ENCODE measurements around the gene LAP3. TPM values are rescaled to one million over a fixed set of nuclear protein-coding genes. Genes with fewer than 3 reads are reported as not detected.

Gene LAP3
- total RNA-seq, 2 experiments from 2014 or later: 61.6 TPM

DNA sequence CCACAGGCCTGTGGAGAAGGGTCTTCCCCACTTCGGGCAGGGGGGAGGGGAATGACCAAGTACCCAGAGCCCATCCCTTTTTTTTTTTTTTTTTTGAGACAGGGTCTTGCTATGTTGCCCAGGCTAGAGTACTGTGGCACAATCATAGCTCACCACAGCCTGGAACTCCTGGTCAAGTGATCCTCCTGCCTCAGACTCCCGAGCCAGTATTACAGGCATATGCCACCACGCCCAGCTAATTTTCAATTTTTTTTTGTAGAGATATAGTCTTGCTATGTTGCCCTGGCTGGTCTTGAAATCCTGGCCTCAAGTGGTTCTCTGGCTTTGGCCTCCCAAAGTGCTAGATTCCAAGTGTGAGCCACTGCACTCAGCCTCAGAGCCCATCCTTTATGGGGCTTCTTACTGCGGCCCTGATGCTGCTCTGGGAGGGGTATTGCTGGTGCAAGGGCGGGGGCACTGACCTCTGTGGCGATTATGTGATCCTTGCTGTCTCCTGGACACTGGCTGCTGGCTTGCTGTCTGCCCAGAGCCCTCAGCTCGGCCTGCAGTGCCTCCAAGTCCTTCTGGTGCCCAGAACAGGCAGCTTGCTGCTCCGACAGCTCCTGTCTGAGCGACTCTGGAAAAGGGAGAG lies 70.3 kb downstream of the LAP3 start:
- intact Hi-C loops (cut with DNase I, micrococcal nuclease): no loop called here
- no peak for DNase-seq
- ATAC-seq (ENCODE audit: poor library complexity): no peak
- ChIA-PET POLR2A (no interaction called here), CTCF (interaction anchor here (1.1 kb wide), 1 partner anchor 10 kb away, joined by 4 read pairs; no protein-coding TSS in a partner anchor)
- peaks cover 16% of the 10 kb centered on the region for H3K4me1 ChIP-seq (ENCODE audit: insufficient read depth, low read length)
- no peak overlapping the region for H3K4me3 Mint-ChIP-seq
- no peak overlapping the region for H3K4me3 ChIP-seq (ENCODE audit: low read length)
- TF ChIP-seq, protein P1, sequence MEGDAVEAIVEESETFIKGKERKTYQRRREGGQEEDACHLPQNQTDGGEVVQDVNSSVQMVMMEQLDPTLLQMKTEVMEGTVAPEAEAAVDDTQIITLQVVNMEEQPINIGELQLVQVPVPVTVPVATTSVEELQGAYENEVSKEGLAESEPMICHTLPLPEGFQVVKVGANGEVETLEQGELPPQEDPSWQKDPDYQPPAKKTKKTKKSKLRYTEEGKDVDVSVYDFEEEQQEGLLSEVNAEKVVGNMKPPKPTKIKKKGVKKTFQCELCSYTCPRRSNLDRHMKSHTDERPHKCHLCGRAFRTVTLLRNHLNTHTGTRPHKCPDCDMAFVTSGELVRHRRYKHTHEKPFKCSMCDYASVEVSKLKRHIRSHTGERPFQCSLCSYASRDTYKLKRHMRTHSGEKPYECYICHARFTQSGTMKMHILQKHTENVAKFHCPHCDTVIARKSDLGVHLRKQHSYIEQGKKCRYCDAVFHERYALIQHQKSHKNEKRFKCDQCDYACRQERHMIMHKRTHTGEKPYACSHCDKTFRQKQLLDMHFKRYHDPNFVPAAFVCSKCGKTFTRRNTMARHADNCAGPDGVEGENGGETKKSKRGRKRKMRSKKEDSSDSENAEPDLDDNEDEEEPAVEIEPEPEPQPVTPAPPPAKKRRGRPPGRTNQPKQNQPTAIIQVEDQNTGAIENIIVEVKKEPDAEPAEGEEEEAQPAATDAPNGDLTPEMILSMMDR (IDR thresholded peaks at IDR 0.05): no peak
- H3K4me1 Mint-ChIP-seq (ENCODE audit: low read depth): peaks cover 15% of the 10 kb centered on the region
- H3K36me3 Mint-ChIP-seq (ENCODE audit: low read depth): peaks cover 4% of the 10 kb centered on the region
- no peaks in the 10 kb centered on the region for H3K27me3 Mint-ChIP-seq
- H3K9me3 Mint-ChIP-seq: no peaks in the 10 kb centered on the region
- H3K9me3 ChIP-seq (ENCODE audit: control insufficient read depth in 1 of 2, insufficient read depth in 1 of 2, low read length in 2 of 2): peaks cover 0 to 8% of the 10 kb centered on the region in 2 experiments
- H3K27ac Mint-ChIP-seq: no peak overlapping the region
- no peak overlapping the region for H3K27ac ChIP-seq (ENCODE audit: low read depth in 1 of 2, low read length in 2 of 2)
- no peaks in the 10 kb centered on the region for H3K36me3 ChIP-seq (ENCODE audit: insufficient read depth, low read length)
- H3K27me3 ChIP-seq (ENCODE audit: control insufficient read depth in 1 of 2, insufficient read depth in 2 of 2, low read length in 2 of 2): no peaks in the 10 kb centered on the region

DNA sequence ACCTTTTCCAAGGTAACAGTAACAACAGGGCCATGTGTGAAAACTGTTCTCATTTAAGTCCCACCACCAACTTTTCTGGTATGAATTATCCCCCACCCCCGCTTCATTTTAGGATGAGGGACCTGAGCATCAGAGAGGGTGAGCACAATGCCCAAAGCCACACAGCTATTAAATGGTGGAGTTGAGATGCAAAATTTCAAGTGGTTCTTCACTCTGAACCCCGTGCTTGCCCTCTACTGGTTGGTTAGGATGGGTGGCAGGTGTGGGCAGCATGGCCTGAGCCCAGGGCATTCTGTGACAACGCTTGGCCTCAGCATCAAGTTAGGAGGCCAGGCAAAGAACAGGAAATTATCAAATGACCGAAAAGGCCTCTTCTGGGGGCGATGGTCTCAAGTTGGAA lies 70.9 kb downstream of the LAP3 start:
- H3K4me1 Mint-ChIP-seq (ENCODE audit: low read depth): peaks cover 15% of the 10 kb centered on the region
- ChIA-PET CTCF (no interaction called here), POLR2A (no interaction called here)
- intact Hi-C loops (cut with DNase I, micrococcal nuclease): no loop called here
- H3K36me3 Mint-ChIP-seq (ENCODE audit: low read depth): no peaks in the 10 kb centered on the region
- H3K27me3 ChIP-seq (ENCODE audit: control insufficient read depth in 1 of 2, insufficient read depth in 2 of 2, low read length in 2 of 2): no peaks in the 10 kb centered on the region
- no peak overlapping the region for H3K27ac ChIP-seq (ENCODE audit: low read depth in 1 of 2, low read length in 2 of 2)
- no peak for DNase-seq
- peaks cover 0 to 7% of the 10 kb centered on the region in 2 experiments for H3K9me3 ChIP-seq (ENCODE audit: control insufficient read depth in 1 of 2, insufficient read depth in 1 of 2, low read length in 2 of 2)
- H3K4me1 ChIP-seq (ENCODE audit: insufficient read depth, low read length): peaks cover 16% of the 10 kb centered on the region
- no peaks in the 10 kb centered on the region for H3K9me3 Mint-ChIP-seq
- no peak for ATAC-seq (ENCODE audit: poor library complexity)
- H3K4me3 ChIP-seq (ENCODE audit: low read length): no peak overlapping the region
- H3K4me3 Mint-ChIP-seq: no peak overlapping the region
- no peaks in the 10 kb centered on the region for H3K36me3 ChIP-seq (ENCODE audit: insufficient read depth, low read length)
- TF ChIP-seq, protein P1 (IDR thresholded peaks at IDR 0.05): no peak
- no peaks in the 10 kb centered on the region for H3K27me3 Mint-ChIP-seq
- H3K27ac Mint-ChIP-seq: no peak overlapping the region

DNA sequence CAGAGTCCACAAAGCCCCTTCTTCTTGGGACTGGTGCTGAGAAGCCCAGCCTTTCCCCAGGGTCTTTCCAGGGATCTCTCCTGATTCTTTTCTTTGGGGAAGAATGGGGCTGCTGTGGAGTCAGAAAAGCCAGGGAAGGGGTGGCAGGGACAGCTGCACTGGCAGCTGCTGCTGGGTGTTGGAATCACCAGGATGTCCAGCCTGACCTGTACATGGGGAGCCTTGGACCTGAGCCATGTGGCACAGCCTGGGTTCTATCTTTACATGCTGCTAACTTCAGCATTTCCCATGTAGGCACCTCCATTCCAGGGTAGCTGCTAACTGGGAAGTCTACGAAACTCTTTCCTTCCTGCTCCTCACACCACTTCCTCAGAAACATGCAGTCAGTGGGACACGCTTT lies 73.4 kb downstream of the LAP3 start:
- Histone ChIP-seq H3K9me3 (ENCODE audit: control insufficient read depth in 1 of 2, insufficient read depth in 1 of 2, low read length in 2 of 2) (no peaks in the 10 kb centered on the region), H3K27ac (ENCODE audit: low read depth in 1 of 2, low read length in 2 of 2) (no peak overlapping the region), H3K36me3 (ENCODE audit: insufficient read depth, low read length) (no peaks in the 10 kb centered on the region), H3K4me1 (ENCODE audit: insufficient read depth, low read length) (peaks cover 16% of the 10 kb centered on the region), H3K4me3 (ENCODE audit: low read length) (no peak overlapping the region), H3K27me3 (ENCODE audit: control insufficient read depth in 1 of 2, insufficient read depth in 2 of 2, low read length in 2 of 2) (no peaks in the 10 kb centered on the region)
- ChIA-PET CTCF (no interaction called here), POLR2A (interaction anchor here (1.1 kb wide), 1 partner anchor 36 kb away, joined by 5 read pairs; the partner anchor contains the start of gene MED28)
- Mint-ChIP-seq H3K27ac (no peak overlapping the region), H3K4me3 (no peak overlapping the region), H3K9me3 (no peaks in the 10 kb centered on the region), H3K4me1 (ENCODE audit: low read depth) (peaks cover 15% of the 10 kb centered on the region), H3K27me3 (no peaks in the 10 kb centered on the region), H3K36me3 (ENCODE audit: low read depth) (no peaks in the 10 kb centered on the region)
- TF ChIP-seq, protein P1 (IDR thresholded peaks at IDR 0.05): no peak
- no peak for DNase-seq
- intact Hi-C loops (cut with DNase I, micrococcal nuclease): no loop called here
- no peak for ATAC-seq (ENCODE audit: poor library complexity)
